Fibroblast of lung (primary cell): ENCODE measurements around the gene MAT1A.

Experiments
- EZH2 ChIP-seq: IDR thresholded peaks from 2 replicates; pipeline ENCODE4 v1.5.1; 2012; ENCODE audit warnings: low read length, control low read depth, mild to moderate bottlenecking; ENCODE audit errors: missing control alignments
- TF ChIP-seq, protein P1 (sequence below), 2 donors: IDR thresholded peaks in 1 of 2; conservative IDR thresholded peaks in 1 of 2; 1 replicate in 1 of 2; 2 replicates in 1 of 2; pipeline ENCODE4 v1.5.1; 2011 to 2012; ENCODE audit warnings: low read length in 2 of 2, control low read depth in 1 of 2, inconsistent platforms in 1 of 2, low read depth in 1 of 2, mild to moderate bottlenecking in 1 of 2

GRCh38 chr10:80333983-80334382 lies 44.5 kb upstream of the MAT1A start:
- TF ChIP-seq, protein P1, sequence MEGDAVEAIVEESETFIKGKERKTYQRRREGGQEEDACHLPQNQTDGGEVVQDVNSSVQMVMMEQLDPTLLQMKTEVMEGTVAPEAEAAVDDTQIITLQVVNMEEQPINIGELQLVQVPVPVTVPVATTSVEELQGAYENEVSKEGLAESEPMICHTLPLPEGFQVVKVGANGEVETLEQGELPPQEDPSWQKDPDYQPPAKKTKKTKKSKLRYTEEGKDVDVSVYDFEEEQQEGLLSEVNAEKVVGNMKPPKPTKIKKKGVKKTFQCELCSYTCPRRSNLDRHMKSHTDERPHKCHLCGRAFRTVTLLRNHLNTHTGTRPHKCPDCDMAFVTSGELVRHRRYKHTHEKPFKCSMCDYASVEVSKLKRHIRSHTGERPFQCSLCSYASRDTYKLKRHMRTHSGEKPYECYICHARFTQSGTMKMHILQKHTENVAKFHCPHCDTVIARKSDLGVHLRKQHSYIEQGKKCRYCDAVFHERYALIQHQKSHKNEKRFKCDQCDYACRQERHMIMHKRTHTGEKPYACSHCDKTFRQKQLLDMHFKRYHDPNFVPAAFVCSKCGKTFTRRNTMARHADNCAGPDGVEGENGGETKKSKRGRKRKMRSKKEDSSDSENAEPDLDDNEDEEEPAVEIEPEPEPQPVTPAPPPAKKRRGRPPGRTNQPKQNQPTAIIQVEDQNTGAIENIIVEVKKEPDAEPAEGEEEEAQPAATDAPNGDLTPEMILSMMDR (conservative IDR thresholded peaks at IDR 0.05 in 1 of 2, IDR thresholded peaks at IDR 0.05 in 1 of 2; ENCODE audit: low read depth in 1 of 2, low read length in 2 of 2) = no peak
- TF ChIP-seq EZH2 = no peak
